Limb (tissue), 2 donors: Measurements from ENCODE around the gene C22orf23.
A peak's percentile ranks its signal among the peaks of the same experiment; 100 is the strongest.
"Not testable (repeated sequence)": the region's sequence is repeated elsewhere in the genome, so short reads cannot be mapped to it uniquely, and the experiment has no call there.

ENCODE experiments used
- DNase-seq, 2 donors: peaks; one replicate each; pipeline ENCODE4 v3.0.0-alpha.2; 2016; ENCODE audit errors: extremely low spot score in 2 of 2

The C22orf23 gene

GRCh38 chr22:37982151-37982785, 28.9 kb upstream of the C22orf23 start:
- DNase-seq, result no peak

GRCh38 chr22:37981282-37982011, 28.0 kb upstream of the C22orf23 start:
- DNase-seq, result no peak

DNA sequence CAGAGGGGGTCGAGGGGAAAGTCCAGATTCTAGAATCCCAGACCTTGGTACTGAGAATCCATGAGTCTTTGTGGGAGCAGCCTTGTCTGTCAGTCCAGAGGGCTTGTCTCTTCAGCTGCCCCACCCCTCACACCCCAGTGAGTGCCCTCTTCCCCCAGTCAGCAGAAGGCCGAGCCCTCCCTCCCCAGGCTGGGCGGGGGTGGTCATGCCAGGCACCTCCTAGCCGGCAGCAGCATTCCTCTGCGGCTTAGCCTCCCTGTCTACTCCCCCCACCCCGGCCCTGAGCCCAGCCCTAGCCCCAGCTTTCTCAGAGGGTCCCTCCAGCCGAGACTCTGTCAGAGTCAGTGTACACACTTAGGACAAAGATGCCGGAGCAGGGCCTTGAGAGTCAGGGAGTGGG, 26.4 kb upstream of the C22orf23 start:
- DNase-seq, result no peak

DNA sequence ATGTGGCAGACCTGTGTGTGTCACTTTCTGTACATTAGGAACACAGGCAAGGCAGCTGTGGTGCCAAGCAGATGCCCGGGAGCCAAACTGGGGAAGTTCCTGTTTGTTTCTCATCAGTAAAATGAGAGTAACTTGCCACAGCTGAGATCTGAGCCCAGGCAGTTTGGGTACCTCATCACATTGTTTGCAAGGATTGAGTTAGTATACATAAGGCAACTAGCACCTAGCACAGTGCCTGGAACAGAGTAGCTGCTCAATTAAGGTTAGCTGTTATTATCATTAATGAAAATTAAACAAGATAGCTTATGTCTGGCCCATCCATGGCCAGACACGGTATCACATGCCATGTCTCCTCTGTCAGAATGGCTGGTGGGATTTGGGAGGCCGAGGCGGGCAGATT, 23.1 kb upstream of the C22orf23 start:
- no peak for DNase-seq

DNA sequence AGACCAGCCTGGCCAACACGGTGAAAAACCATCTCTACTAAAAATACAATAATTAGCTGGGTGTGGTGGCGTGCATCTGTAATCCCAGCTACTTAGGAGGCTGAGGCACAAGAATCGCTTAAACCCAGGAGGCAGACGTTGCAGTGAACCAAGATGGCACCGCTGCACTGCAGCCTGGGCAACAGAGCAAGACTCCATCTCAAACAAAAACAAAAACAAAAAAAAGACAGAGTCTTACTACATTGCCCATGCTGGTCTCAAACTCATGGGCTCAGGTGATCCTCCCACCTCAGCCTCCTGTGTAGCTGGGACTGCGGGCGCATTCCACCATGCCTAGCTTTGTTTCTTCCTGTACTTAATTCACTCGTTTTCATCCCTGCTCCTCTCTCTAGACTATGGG, 22.6 kb upstream of the C22orf23 start:
- not testable (repeated sequence) for DNase-seq

DNA sequence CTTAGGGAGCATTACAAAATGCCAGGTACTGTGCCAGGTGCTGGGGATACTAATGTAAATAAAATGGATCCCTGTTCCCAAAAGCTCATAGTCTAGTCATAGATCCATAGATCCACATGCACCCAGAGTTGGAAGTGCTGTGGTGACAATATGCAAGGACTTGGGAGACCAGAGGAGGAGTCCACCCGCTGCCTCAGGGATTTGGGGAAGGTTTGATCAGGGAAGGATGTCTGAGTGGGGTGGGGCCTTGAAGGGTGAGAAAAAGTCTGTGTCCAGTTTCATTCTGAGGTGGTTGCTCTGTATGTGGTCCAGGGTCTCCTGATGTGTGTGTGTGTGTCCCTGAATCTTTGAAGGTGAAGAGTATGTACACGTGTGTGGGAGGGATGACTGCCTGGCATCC, 21.8 kb upstream of the C22orf23 start:
- no peak for DNase-seq

DNA sequence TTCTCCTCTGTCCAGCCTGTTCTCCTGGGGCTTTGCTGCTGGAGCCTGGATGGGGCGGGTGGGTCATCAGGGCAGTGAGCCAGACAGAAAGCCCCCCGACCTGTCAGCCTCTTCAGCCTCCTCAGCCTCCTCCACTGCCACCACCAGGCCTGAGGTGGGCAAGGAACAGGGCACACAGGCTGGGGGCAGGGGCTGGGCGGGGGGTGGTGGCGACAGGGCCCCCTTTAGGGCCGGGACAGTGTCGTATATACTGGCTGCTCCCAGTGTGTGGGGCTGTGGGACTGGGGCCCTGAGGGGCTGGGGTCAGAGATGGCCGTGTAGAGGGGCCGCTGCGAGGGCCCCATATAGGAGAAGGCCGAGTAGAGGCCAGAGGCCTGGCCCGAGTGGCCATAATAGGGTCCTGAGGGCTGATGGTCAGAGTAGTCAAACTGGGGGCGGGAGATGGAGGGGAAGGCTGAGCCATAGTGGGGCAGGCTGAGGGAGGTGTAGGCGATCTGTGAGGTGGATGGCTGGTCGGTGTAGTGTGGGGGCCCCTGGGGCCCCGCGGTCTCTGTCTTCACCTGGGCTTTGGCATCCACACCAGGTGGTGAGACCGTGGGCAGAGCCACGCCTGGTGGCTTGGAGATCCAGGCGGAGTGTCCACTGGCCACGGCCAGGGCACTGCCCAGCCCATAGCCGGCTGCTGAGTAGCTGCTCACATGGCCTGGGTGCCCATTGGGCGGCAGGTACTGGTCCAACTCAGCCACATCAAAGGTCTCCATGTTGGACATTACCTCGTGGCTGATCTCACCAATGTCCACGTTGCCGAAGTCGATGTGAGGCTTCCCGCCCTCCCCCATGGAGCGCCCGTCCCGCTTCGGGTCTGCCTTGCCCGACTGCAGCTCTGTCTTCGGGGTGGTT, 20.1 kb upstream of the C22orf23 start:
- DNase-seq, result no peak

DNA sequence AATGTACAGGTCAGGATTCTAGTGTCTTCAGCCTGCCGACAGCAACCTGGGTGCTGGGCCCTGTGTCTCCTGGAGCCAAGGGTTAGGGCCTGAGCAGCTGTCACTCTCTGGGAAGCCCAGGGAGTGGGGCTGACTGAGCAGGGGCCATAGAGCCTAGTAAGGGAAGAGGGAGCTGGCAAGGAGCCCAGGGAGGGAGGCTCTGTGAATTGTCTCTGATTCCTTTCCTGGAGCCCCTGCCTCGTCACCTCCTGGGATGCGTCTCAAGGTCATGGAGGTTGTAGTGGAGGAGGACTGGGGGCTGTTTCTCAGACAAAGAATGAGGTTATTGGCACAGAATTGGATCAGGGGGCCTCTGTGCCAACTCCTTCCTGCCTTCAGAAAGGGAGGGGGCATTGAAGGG, 19.1 kb upstream of the C22orf23 start:
- DNase-seq, result peak; percentile 51 to 59

GRCh38 chr22:37971475-37972434, 18.4 kb upstream of the C22orf23 start:
- DNase-seq, result no peak

DNA sequence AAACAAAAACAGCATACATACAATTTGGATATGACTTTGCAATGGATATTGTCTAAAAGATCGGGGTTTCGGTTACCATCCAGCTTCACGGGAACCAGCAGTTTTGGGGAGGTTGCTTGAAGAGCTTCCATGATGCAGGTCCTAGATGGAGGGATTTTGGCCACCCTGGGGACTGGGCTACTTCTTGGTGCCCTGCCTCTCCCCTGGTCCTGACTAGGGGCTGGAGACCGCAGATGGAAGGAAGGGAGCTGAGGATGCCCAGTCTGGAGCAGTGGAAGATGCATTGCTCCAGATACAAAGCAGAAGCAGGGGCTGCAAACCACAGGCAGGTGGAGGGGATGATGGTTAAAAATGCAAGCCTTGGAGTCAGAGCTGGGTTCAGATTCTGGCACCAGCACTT, 17.5 kb upstream of the C22orf23 start:
- no peak for DNase-seq

GRCh38 chr22:37968452-37969251, 15.3 kb upstream of the C22orf23 start:
- no peak for DNase-seq

- DNase-seq, result no peak
These were observed 14.4 kb upstream of the C22orf23 start for GRCh38 chr22:37967637-37968451.

- DNase-seq, result no peak
These were observed 13.7 kb upstream of the C22orf23 start for GRCh38 chr22:37967147-37967546.

DNA sequence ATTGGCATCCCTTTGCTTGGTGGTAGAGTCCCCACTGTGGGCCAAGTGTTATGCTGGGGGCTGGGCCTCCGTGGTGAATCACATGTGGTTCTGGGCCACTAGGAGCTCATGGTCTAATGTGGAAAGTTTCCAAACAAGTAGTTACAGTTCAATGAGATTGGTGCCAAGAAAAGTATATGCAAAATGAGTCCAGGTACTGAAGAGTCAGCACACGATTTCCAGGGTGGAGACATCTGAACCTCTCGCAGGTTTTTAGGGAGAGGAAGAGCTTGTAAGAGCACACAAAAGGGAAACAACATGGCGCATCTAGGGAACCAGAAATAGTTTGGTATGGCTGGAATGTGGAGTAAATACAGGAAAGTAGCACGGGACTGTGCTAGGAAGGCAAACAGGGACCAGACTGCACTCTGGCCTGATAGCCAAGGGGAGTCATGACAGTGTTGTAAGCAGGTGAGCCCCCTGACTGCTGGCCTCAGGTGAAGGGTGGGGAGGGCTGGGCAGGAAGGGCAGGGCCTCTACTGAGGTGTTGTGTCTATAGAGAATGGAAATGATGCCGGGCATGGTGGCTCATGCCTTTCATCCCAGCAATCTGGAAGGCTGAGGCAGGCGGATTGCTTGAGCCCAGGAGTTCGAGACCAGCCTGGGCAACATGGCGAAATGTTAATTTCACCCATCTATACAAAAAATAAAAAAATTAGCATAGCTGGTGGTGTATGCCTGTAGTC, 12.7 kb upstream of the C22orf23 start:
- no peak for DNase-seq

GRCh38 chr22:37961062-37961461, 7.7 kb upstream of the C22orf23 start:
- no peak for DNase-seq

DNA sequence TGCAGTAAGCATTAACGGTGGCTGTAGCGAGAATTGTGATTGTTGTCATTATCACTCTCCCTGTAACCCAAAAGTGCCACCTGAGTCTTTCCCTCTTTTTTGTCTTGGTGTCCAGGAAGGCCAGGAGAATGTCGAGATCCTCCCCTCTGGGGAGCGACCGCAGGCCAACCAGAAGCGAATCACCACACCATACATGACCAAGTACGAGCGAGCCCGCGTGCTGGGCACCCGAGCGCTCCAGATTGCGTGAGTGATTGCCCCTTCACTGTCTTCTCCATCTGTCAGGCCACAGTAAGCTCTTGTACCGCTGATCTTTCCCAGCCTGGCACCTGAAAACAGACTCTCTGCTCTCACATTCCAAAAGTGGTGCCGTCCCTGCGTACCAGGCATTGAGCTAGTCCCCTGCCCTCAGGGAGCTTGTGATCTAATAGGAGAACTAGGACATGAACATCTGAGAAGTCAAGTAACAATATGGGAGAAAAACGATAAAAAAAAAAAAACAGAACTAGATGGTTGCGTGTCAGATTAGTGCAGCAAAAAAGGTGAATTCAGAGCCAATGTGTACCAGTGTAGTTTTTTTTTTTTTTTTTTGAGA, 5.9 kb upstream of the C22orf23 start:
- no peak for DNase-seq

GRCh38 chr22:37957232-37957631, 3.8 kb upstream of the C22orf23 start:
- no peak for DNase-seq

GRCh38 chr22:37955825-37956397, 2.5 kb upstream of the C22orf23 start:
- DNase-seq, result not testable (repeated sequence)
